ENCODE results near the gene PCBD2.

DNA sequence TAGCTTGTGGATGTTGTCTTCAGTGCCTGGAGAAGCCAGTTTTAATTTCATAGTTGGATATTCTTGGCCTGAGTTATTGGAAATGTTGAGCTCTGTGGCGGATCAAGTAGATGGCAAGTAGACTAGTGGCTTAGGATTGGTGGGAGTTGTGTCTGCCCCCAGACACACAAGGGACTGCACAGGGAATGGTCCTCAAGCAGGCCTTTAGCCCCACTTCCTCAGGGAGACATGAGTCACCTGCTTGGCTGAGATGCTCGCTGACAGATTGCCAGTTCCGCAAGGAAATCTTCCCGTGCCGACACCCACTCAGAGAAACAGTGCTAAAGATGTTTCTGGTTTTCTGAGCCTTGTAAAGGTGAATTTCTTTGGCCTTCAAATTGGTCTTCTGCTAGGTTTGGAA lies 44.0 kb downstream of the PCBD2 start:
- TF ChIP-seq EZH2 (IDR thresholded peaks at IDR 0.05), result no peak
- TF ChIP-seq CTCF (IDR thresholded peaks at IDR 0.05 in 2 of 3, conservative IDR thresholded peaks at IDR 0.05 in 1 of 3; ENCODE audit: borderline replicate concordance in 1 of 3, insufficient read depth in 1 of 3, low read depth in 2 of 3, low read length in 2 of 3), result no peak

Measured in HCT116 (cell line).